SU-DHL-6 (cell line): ENCODE measurements around the gene KRTAP3-2.

Source experiments
- H2AFZ ChIP-seq: fragments of 200-600 bp; sonication (generic); 2 replicates; pipeline ENCODE4 v1.6.1; 2014; ENCODE audit warnings: low read depth, mild to moderate bottlenecking, moderate library complexity, mixed read lengths, antibody characterized with exemption, low read length; ENCODE audit not compliant: severe bottlenecking
- H3F3A ChIP-seq: fragments of 200-600 bp; shearing (Covaris generic); 2 replicates; pipeline ENCODE4 v1.6.0; 2016; ENCODE audit warnings: antibody characterized with exemption, mild to moderate bottlenecking; ENCODE audit not compliant: insufficient read depth
- H3K27ac ChIP-seq: fragments of 200-600 bp; sonication (generic); 2 replicates; pipeline ENCODE4 v1.5.1; 2016; ENCODE audit warnings: low read depth, mild to moderate bottlenecking, low read length, moderate library complexity, mixed read lengths
- H3K27me3 ChIP-seq: fragments of 200-600 bp; sonication (generic), shearing (Covaris generic); 2 replicates; pipeline ENCODE4 v1.6.0; 2014; ENCODE audit warnings: mild to moderate bottlenecking, low read length
- H3K36me3 ChIP-seq: fragments of 200-600 bp; sonication (generic); 2 replicates; pipeline ENCODE4 v1.6.1; 2014; ENCODE audit warnings: mild to moderate bottlenecking, low read length, mixed read lengths
- H3K4me2 ChIP-seq: fragments of 300-600, 200-600 bp; shearing (Covaris generic), sonication (generic); 2 replicates; pipeline ENCODE4 v1.6.0; 2014; ENCODE audit warnings: low read length, low read depth, mild to moderate bottlenecking; ENCODE audit not compliant: poor library complexity, severe bottlenecking
- H3K4me3 ChIP-seq: fragments of 200-600 bp; sonication (generic); 2 replicates; pipeline ENCODE4 v1.5.1; 2014; ENCODE audit warnings: antibody characterized with exemption, low read length, mild to moderate bottlenecking, mixed read lengths; ENCODE audit not compliant: insufficient read depth, poor library complexity, severe bottlenecking
- H3K79me2 ChIP-seq: fragments of 200-600 bp; sonication (generic); 2 replicates; pipeline ENCODE4 v1.6.1; 2014; ENCODE audit warnings: mild to moderate bottlenecking, low read length, moderate library complexity; ENCODE audit not compliant: insufficient read depth
- H3K9ac ChIP-seq: fragments of 200-600 bp; sonication (generic); 2 replicates; pipeline ENCODE4 v1.7.0; 2014; ENCODE audit warnings: mild to moderate bottlenecking, low read length
- H3K9me2 ChIP-seq: fragments of 200-600 bp; sonication (generic); replicated peaks from 2 replicates; pipeline ENCODE4 v1.6.1; 2014; ENCODE audit warnings: low read length; ENCODE audit not compliant: insufficient read depth
- H3K9me3 ChIP-seq: fragments of 200-600 bp; sonication (generic); 2 replicates; pipeline ENCODE4 v1.6.1; 2014; ENCODE audit warnings: low read length, mixed read lengths; ENCODE audit not compliant: insufficient read depth
- H4K20me1 ChIP-seq: fragments of 200-600 bp; sonication (generic); 2 replicates; pipeline ENCODE4 v1.6.1; 2014; ENCODE audit warnings: low read depth, mild to moderate bottlenecking, antibody characterized with exemption, low read length, moderate library complexity, mixed read lengths
- EZH2phosphoT487 ChIP-seq: fragments of 200-600 bp; sonication (generic), shearing (Covaris generic); conservative IDR thresholded peaks from 2 replicates; pipeline ENCODE4 v1.6.1; 2018; ENCODE audit warnings: mild to moderate bottlenecking, antibody characterized with exemption, low read length, moderate library complexity, mixed read lengths
- TF ChIP-seq, protein P1 (sequence below): fragments of 200-600 bp; sonication (generic); IDR thresholded peaks from one replicate; pipeline ENCODE4 v1.5.1; 2017; ENCODE audit warnings: antibody characterized with exemption, mild to moderate bottlenecking, low read length, moderate library complexity; ENCODE audit not compliant: insufficient read depth, poor library complexity, severe bottlenecking

Gene KRTAP3-2

DNA sequence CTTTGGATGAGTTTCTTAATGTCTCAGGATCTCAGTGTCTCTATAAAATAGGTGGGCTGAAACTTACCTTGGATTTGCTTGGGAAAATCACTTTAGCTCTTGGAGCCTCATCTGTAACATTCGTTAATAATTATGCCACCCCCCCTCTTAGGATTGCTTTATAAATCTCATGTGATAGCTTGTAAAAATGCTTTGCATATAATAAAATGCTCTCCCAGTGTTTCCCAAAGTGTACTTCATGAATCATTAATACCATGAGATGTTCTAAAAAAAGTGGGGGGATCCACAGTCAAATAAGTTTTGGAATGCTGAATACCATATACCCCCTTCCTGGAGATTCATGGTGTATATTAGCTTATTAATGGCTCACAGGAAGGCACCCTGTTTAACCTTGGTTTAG lies 38.1 kb downstream of the KRTAP3-2 start:
- Histone ChIP-seq H3K79me2 (no peaks in the 10 kb centered on the region), H3F3A (no peaks in the 10 kb centered on the region), H3K9ac (no peak overlapping the region), H2AFZ (no peak overlapping the region), H3K36me3 (no peaks in the 10 kb centered on the region), H4K20me1 (no peaks in the 10 kb centered on the region), H3K27me3 (no peaks in the 10 kb centered on the region), H3K9me2 (no peaks in the 10 kb centered on the region), H3K9me3 (no peaks in the 10 kb centered on the region), H3K4me2 (no peak overlapping the region), H3K27ac (no peak overlapping the region), H3K4me3 (no peak overlapping the region)
- TF ChIP-seq EZH2phosphoT487: no peak
- TF ChIP-seq, protein P1, sequence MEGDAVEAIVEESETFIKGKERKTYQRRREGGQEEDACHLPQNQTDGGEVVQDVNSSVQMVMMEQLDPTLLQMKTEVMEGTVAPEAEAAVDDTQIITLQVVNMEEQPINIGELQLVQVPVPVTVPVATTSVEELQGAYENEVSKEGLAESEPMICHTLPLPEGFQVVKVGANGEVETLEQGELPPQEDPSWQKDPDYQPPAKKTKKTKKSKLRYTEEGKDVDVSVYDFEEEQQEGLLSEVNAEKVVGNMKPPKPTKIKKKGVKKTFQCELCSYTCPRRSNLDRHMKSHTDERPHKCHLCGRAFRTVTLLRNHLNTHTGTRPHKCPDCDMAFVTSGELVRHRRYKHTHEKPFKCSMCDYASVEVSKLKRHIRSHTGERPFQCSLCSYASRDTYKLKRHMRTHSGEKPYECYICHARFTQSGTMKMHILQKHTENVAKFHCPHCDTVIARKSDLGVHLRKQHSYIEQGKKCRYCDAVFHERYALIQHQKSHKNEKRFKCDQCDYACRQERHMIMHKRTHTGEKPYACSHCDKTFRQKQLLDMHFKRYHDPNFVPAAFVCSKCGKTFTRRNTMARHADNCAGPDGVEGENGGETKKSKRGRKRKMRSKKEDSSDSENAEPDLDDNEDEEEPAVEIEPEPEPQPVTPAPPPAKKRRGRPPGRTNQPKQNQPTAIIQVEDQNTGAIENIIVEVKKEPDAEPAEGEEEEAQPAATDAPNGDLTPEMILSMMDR: no peak

DNA sequence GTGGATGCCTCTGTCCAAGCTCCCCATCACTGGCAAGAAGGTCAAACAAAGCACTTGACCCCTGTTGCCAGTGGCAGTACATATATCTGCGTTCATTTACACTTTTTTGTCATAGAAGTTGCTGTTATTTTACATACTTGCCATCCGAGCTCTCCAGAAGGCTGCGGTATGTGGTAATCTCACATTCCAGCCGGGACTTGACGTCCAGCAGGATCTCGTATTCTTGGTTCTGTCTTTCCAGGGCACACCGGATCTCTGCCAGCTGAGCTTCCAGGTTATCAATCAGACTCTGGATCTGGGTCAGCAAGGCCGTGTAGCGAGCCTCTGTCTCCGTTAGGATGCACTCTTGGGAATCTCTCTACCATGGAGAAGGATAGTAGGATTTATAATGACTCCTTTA lies 39.6 kb downstream of the KRTAP3-2 start:
- no peak overlapping the region for H3K4me2 ChIP-seq
- H3K79me2 ChIP-seq: no peaks in the 10 kb centered on the region
- no peak overlapping the region for H2AFZ ChIP-seq
- no peaks in the 10 kb centered on the region for H3F3A ChIP-seq
- no peaks in the 10 kb centered on the region for H4K20me1 ChIP-seq
- H3K27ac ChIP-seq: no peak overlapping the region
- H3K36me3 ChIP-seq: no peaks in the 10 kb centered on the region
- no peak overlapping the region for H3K9ac ChIP-seq
- no peak for TF ChIP-seq EZH2phosphoT487
- TF ChIP-seq, protein P1: no peak
- no peaks in the 10 kb centered on the region for H3K27me3 ChIP-seq
- H3K9me2 ChIP-seq: no peaks in the 10 kb centered on the region
- no peak overlapping the region for H3K4me3 ChIP-seq
- H3K9me3 ChIP-seq: no peaks in the 10 kb centered on the region

DNA sequence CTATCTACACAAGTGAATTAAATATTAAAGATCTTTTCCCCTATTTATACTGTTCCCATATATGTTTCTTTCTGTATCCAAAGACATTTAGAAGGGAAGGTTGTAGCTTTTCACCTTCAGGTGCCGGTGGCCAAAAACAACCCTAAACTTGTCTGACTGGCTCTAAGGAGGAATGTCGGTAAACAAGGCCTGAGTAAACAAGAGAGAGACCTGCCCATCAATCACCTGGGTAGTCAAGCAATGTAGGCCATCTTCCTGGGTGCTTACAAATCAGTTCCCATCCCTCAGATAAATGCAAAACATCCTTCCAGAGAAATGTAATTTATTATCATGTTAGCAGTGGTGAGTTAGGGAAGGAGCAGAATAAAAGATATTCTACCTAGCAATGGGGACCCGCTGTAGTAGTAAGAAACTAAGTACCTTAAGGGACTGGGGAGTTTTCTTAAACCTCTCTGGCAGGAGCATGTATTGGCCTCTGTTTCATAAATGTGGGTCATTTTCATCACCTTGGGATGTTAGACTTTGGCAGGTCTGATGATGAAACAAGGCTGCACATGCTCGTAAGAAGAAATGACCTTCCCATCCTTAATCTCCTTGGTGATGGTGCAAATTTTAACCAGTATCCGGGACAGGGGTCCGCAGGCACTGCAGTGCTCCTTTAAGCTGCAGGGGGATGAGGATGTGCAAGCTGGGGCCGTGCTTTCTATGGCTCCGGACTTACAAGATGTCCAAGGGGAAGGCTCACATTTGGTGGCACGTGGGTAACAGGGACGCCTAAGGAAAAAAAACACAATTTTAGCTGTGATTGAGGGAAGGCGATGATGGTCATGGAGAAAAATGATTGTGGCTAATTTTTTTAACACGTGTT lies 41.4 kb downstream of the KRTAP3-2 start:
- H4K20me1 ChIP-seq: no peaks in the 10 kb centered on the region
- H3K9me3 ChIP-seq: no peaks in the 10 kb centered on the region
- no peak for TF ChIP-seq EZH2phosphoT487
- TF ChIP-seq, protein P1: no peak
- H3K79me2 ChIP-seq: no peaks in the 10 kb centered on the region
- H3K9ac ChIP-seq: no peak overlapping the region
- H3K36me3 ChIP-seq: no peaks in the 10 kb centered on the region
- H3K27ac ChIP-seq: no peak overlapping the region
- H3K27me3 ChIP-seq: no peaks in the 10 kb centered on the region
- no peaks in the 10 kb centered on the region for H3F3A ChIP-seq
- no peaks in the 10 kb centered on the region for H3K9me2 ChIP-seq
- no peak overlapping the region for H3K4me3 ChIP-seq
- H3K4me2 ChIP-seq: no peak overlapping the region
- H2AFZ ChIP-seq: no peak overlapping the region
